HepG2 (cell line): ENCODE data around the gene CCDC191. TPM values are rescaled to one million over a fixed set of nuclear protein-coding genes. Genes with fewer than 3 reads are reported as not detected.

Experiments
- ARNT ChIP-seq: fragments of 450-650 bp; IDR thresholded peaks from 2 replicates; pipeline ENCODE4 v1.6.1; 2017
- ASH2L ChIP-seq: fragments of 300-600, 200-600 bp; sonication (generic); IDR thresholded peaks from 2 replicates; pipeline ENCODE4 v1.7.0; 2017; ENCODE audit warnings: low read depth, mild to moderate bottlenecking, moderate library complexity, mixed read lengths, low read length; ENCODE audit not compliant: insufficient read length
- DNMT1 ChIP-seq: sonication (generic); formaldehyde crosslinking; IDR thresholded peaks from 2 replicates; pipeline ENCODE4 v1.5.1; 2020; ENCODE audit warnings: mild to moderate bottlenecking, missing genetic modification reagents
- FOSL2 ChIP-seq: sonication (generic); formaldehyde crosslinking; IDR thresholded peaks from 2 replicates; pipeline ENCODE4 v1.4.0; 2020; ENCODE audit warnings: missing genetic modification reagents
- GABPA ChIP-seq, 2 experiments: IDR thresholded peaks; 2 replicates each; pipeline ENCODE4 v1.6.1; 2011 to 2016; ENCODE audit warnings: low read depth in 2 of 2, low read length in 1 of 2, missing biosample characterization in 1 of 2, missing genetic modification characterization in 1 of 2
- MTA1 ChIP-seq: sonication (generic); formaldehyde crosslinking; IDR thresholded peaks from 2 replicates; pipeline ENCODE4 v1.4.0; 2020; ENCODE audit warnings: missing genetic modification reagents, mild to moderate bottlenecking, borderline replicate concordance
- NR2F6 ChIP-seq, 2 experiments: IDR thresholded peaks; 2 replicates each; pipeline ENCODE4 v1.6.1; 2016; ENCODE audit warnings: antibody characterized with exemption in 1 of 2, mild to moderate bottlenecking in 1 of 2
- RFX1 ChIP-seq: fragments of 450-650 bp; IDR thresholded peaks from 2 replicates; pipeline ENCODE4 v1.6.1; 2017
- RNF2 ChIP-seq: fragments of 450-650 bp; conservative IDR thresholded peaks from 2 replicates; pipeline ENCODE4 v1.6.1; 2016; ENCODE audit warnings: low read depth
- ZNF318 ChIP-seq: sonication (generic); formaldehyde crosslinking; IDR thresholded peaks from 2 replicates; pipeline ENCODE4 v1.4.0; 2020; ENCODE audit warnings: mild to moderate bottlenecking, missing genetic modification reagents
- ZNF431 ChIP-seq: sonication (generic); formaldehyde crosslinking; IDR thresholded peaks from 2 replicates; pipeline ENCODE4 v1.9.0; 2022; ENCODE audit warnings: missing genetic modification reagents, low read depth, mild to moderate bottlenecking, borderline replicate concordance
- ZNF558 ChIP-seq: sonication (generic); formaldehyde crosslinking; IDR thresholded peaks from 2 replicates; pipeline ENCODE4 v1.9.0; 2022; ENCODE audit warnings: mild to moderate bottlenecking, missing genetic modification reagents, borderline replicate concordance
- ZNF883 ChIP-seq: sonication (generic); formaldehyde crosslinking; IDR thresholded peaks from 2 replicates; pipeline ENCODE4 v1.5.1; 2020; ENCODE audit warnings: mild to moderate bottlenecking, missing genetic modification reagents; ENCODE audit errors: not compliant biosample characterization
- ZSCAN30 ChIP-seq: sonication (generic); formaldehyde crosslinking; IDR thresholded peaks from 2 replicates; pipeline ENCODE4 v1.5.0; 2020; ENCODE audit warnings: mild to moderate bottlenecking, missing genetic modification reagents
- polyA plus RNA-seq, 8 experiments: library from polyadenylated mRNA; depleted of rRNA in 3 of 8; stranded (reverse) in 7 of 8; unstranded in 1 of 8; fragments of >200 nt; fragmentation: Illumina TruSeq in 4 of 8; extraction: Trizol in 4 of 8; gene quantifications; 2 replicates each; pipeline versions ENCODE4 v1.2.1 to v1.2.3, GENCODE V29; 2011 to 2016; ENCODE audit warnings: low read depth in 4 of 8, missing spikeins in 1 of 8, mixed read lengths in 1 of 8; ENCODE audit not compliant: insufficient read depth in 1 of 8
- total RNA-seq, 5 experiments: library from RNA; depleted of rRNA; stranded (reverse); fragments of >200 nt; fragmentation: Illumina TruSeq; extraction: Trizol; gene quantifications; 2 replicates each; pipeline ENCODE4 v1.2.3, GENCODE V29; 2016; ENCODE audit warnings: low read depth in 1 of 5
- TF ChIP-seq, protein P1 (sequence below): sonication (generic); formaldehyde crosslinking; IDR thresholded peaks from 2 replicates; pipeline ENCODE4 v1.4.0; 2020; ENCODE audit warnings: missing genetic modification reagents

The CCDC191 gene
- total and polyA plus RNA-seq, 2 of the 13 experiments (the other 11 are each of a cell fraction or from before 2014, with no cell fraction given): 0.91 to 1.4 TPM

DNA sequence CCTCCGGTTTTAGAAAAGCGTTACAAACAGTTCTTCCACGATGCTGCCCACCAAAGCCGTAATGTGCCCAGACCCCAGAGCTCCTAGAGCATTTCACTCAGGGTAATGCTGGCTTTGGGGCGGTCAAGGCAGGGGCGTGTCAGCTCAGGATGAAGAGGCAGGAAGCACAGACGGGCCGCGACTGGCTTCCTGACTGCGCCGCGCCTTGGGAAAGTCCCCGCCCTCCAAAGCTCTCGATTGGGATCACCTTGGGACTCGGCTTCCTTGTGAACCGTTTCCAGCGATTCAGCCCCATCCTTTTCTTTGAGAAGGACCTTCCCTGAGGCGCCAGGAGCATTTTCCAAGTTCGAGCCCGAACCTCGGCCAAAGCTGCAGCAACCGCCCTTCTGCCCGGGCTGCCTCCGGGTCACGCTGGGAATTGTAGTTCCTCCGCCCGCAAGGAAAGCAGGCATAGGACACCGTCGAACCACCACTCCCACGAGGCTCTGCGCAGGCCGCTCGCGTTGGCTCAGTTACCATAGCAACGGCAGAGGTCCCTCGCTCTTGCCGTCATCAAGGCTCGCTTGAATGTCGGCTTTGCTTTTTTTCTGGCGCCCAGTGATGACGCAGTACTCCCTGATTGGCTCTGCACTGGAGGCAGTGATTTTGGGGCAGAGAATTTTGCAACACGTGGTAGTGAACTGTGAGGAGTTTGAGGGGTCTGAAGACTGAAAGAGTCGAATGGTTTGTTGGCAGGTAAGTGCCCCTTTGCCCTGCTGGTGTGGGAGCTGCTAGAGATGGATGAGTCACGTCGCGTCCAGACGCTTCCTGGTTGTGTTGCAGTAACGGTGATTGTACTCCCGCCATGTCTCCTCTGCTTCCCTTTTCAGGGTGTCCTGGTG is at the start of gene CCDC191, which contains the start of gene QTRT2 (continued):
- TF ChIP-seq ZNF318 (CRISPR knock-in tag) (no peak), ZNF431 (CRISPR knock-in tag) (no peak), ZNF883 (CRISPR knock-in tag) (no peak), DNMT1 (CRISPR knock-in tag) (no peak), MTA1 (CRISPR knock-in tag) (no peak), ZNF558 (CRISPR knock-in tag) (peak; percentile 87; the same call in 1 of the 2 replicates), ASH2L (peak; percentile 85), ZSCAN30 (CRISPR knock-in tag) (no peak), RNF2 (no peak; the same call in none of the 2 replicates), FOSL2 (CRISPR knock-in tag) (no peak; the same call in none of the 2 replicates), NR2F6 (IDR thresholded peaks at IDR 0.05) (no peak), NR2F6 (CRISPR knock-in tag; IDR thresholded peaks at IDR 0.05) (no peak), RFX1 (peak; percentile 99), ARNT (no peak), GABPA (IDR thresholded peaks at IDR 0.05; ENCODE audit: low read depth, low read length) (no peak), GABPA (CRISPR knock-in tag; IDR thresholded peaks at IDR 0.05; ENCODE audit: low read depth) (peak; percentile 60)
- TF ChIP-seq, protein P1, sequence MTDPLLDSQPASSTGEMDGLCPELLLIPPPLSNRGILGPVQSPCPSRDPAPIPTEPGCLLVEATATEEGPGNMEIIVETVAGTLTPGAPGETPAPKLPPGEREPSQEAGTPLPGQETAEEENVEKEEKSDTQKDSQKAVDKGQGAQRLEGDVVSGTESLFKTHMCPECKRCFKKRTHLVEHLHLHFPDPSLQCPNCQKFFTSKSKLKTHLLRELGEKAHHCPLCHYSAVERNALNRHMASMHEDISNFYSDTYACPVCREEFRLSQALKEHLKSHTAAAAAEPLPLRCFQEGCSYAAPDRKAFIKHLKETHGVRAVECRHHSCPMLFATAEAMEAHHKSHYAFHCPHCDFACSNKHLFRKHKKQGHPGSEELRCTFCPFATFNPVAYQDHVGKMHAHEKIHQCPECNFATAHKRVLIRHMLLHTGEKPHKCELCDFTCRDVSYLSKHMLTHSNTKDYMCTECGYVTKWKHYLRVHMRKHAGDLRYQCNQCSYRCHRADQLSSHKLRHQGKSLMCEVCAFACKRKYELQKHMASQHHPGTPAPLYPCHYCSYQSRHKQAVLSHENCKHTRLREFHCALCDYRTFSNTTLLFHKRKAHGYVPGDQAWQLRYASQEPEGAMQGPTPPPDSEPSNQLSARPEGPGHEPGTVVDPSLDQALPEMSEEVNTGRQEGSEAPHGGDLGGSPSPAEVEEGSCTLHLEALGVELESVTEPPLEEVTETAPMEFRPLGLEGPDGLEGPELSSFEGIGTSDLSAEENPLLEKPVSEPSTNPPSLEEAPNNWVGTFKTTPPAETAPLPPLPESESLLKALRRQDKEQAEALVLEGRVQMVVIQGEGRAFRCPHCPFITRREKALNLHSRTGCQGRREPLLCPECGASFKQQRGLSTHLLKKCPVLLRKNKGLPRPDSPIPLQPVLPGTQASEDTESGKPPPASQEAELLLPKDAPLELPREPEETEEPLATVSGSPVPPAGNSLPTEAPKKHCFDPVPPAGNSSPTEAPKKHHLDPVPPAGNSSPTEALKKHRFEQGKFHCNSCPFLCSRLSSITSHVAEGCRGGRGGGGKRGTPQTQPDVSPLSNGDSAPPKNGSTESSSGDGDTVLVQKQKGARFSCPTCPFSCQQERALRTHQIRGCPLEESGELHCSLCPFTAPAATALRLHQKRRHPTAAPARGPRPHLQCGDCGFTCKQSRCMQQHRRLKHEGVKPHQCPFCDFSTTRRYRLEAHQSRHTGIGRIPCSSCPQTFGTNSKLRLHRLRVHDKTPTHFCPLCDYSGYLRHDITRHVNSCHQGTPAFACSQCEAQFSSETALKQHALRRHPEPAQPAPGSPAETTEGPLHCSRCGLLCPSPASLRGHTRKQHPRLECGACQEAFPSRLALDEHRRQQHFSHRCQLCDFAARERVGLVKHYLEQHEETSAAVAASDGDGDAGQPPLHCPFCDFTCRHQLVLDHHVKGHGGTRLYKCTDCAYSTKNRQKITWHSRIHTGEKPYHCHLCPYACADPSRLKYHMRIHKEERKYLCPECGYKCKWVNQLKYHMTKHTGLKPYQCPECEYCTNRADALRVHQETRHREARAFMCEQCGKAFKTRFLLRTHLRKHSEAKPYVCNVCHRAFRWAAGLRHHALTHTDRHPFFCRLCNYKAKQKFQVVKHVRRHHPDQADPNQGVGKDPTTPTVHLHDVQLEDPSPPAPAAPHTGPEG (CRISPR knock-in tag): peak; percentile 71; the same call in 1 of the 2 replicates
